ENCODE measurements around the gene MRAP.
A peak's percentile ranks its signal among the peaks of the same experiment; 100 is the strongest.
"Not testable (repeated sequence)": the region's sequence is repeated elsewhere in the genome, so short reads cannot be mapped to it uniquely, and the experiment has no call there.

Gene MRAP

GRCh38 chr21:32298658-32299081, at the start of gene MRAP:
Gene MRAP (plus strand): TSS chr21:32298855. CDS start chr21:32298972, 117 bp downstream.
- no peak for DNase-seq

GRCh38 chr21:32249511-32250280, 49.0 kb upstream of the MRAP start:
- no peak for DNase-seq

GRCh38 chr21:32252136-32252535, 46.5 kb upstream of the MRAP start:
- DNase-seq: no peak

- DNase-seq: no peak
Measured at GRCh38 chr21:32253215-32253641, 45.4 kb upstream of the MRAP start.

GRCh38 chr21:32256251-32256650, 42.4 kb upstream of the MRAP start:
- DNase-seq: peak; percentile 3

- DNase-seq: peak; percentile 93
Measured at GRCh38 chr21:32256873-32257620, 41.6 kb upstream of the MRAP start.

- DNase-seq: peak; percentile 66
Measured at GRCh38 chr21:32257962-32258785, 40.5 kb upstream of the MRAP start.

GRCh38 chr21:32258786-32259048, 39.9 kb upstream of the MRAP start:
- not testable (repeated sequence) for DNase-seq

- no peak for DNase-seq
Measured at GRCh38 chr21:32260130-32260529, 38.5 kb upstream of the MRAP start.

GRCh38 chr21:32261929-32262328, 36.7 kb upstream of the MRAP start:
- DNase-seq: no peak

GRCh38 chr21:32265321-32265720, 33.3 kb upstream of the MRAP start:
- DNase-seq: not testable (repeated sequence)

- no peak for DNase-seq
Measured at GRCh38 chr21:32270748-32271147, 27.9 kb upstream of the MRAP start.

GRCh38 chr21:32276671-32277070, 22.0 kb upstream of the MRAP start:
- DNase-seq: no peak

- DNase-seq: no peak
Measured at GRCh38 chr21:32278103-32278502, 20.6 kb upstream of the MRAP start.

GRCh38 chr21:32278518-32279376, 19.9 kb upstream of the MRAP start, which contains the start of gene MIS18A:
Gene MIS18A (minus strand): TSS chr21:32279049. CDS start chr21:32279014, 35 bp downstream.
- peak; percentile 93 for DNase-seq

- no peak for DNase-seq
Measured at GRCh38 chr21:32279377-32279680, 19.3 kb upstream of the MRAP start.

- DNase-seq: no peak
Measured at GRCh38 chr21:32281531-32281930, 17.1 kb upstream of the MRAP start.

- no peak for DNase-seq
Measured at GRCh38 chr21:32282992-32283391, 15.7 kb upstream of the MRAP start.

- no peak for DNase-seq
Measured at GRCh38 chr21:32285476-32285875, 13.2 kb upstream of the MRAP start.

- DNase-seq: no peak
Measured at GRCh38 chr21:32297449-32297848, 1.2 kb upstream of the MRAP start.

GRCh38 chr21:32298148-32298559, 501 bp upstream of the MRAP start:
- no peak for DNase-seq

GRCh38 chr21:32299695-32300094, 1.0 kb downstream of the MRAP start:
- DNase-seq: no peak

All from NCI-H1092 (cell line).